ENCODE results near the gene ERP27. TPM values are rescaled to one million over a fixed set of nuclear protein-coding genes. Genes with fewer than 3 reads are reported as not detected.

The ERP27 gene
- total RNA-seq, 4 donors from 2014 or later, result 0.47 to 3.5 (median 1.6) TPM

- TF ChIP-seq, protein P1, sequence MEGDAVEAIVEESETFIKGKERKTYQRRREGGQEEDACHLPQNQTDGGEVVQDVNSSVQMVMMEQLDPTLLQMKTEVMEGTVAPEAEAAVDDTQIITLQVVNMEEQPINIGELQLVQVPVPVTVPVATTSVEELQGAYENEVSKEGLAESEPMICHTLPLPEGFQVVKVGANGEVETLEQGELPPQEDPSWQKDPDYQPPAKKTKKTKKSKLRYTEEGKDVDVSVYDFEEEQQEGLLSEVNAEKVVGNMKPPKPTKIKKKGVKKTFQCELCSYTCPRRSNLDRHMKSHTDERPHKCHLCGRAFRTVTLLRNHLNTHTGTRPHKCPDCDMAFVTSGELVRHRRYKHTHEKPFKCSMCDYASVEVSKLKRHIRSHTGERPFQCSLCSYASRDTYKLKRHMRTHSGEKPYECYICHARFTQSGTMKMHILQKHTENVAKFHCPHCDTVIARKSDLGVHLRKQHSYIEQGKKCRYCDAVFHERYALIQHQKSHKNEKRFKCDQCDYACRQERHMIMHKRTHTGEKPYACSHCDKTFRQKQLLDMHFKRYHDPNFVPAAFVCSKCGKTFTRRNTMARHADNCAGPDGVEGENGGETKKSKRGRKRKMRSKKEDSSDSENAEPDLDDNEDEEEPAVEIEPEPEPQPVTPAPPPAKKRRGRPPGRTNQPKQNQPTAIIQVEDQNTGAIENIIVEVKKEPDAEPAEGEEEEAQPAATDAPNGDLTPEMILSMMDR (IDR thresholded peaks at IDR 0.05), result no peak
- TF ChIP-seq POLR2A (IDR thresholded peaks at IDR 0.05), result no peak
- 90 to 98% methylated on average over 2 of the region's 2 CpGs for WGBS, 2 donors
- DNase-seq (ENCODE audit: low spot score in 2 of 2), result no peak
- no peak within 1 kb of the TSS for H3K4me3 ChIP-seq (ENCODE audit: low read depth, poor library complexity, severe bottlenecking)
- intact Hi-C loops (cut with DNase I; ENCODE audit: low total_unique reads), result no loop called here
Measured at GRCh38 chr12:14972816-14973215, 34.5 kb upstream of the ERP27 start, which contains the start of gene PDE6H. Gene PDE6H, plus strand, starts transcription at chr12:14973042. Its CDS starts 4,971 bp downstream, at chr12:14978013.

DNA sequence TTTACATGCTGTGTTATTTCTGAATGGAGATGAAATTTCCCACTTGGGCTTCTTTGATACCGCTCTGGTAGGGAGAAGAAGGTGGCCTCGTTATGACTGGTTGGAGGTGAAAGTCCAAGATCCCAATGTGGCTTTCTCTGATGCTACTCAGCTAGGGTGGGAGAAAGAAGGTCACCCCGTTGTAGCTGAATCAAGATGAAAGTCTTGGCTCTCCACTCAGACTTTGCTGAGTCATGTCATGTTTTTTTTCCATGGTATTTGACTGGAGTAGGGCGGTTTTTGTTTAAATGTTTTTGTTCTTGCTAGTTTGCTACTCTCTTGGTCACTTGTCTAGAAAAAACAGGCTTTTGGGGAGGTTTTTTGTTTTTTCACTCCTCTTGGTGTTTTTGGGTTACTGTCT lies 32.1 kb upstream of the ERP27 start:
- no peak overlapping the region for H3K4me3 ChIP-seq (ENCODE audit: low read depth, poor library complexity, severe bottlenecking)
- intact Hi-C loops (cut with DNase I; ENCODE audit: low total_unique reads), result no loop called here
- TF ChIP-seq, protein P1 (IDR thresholded peaks at IDR 0.05), result no peak
- TF ChIP-seq POLR2A (IDR thresholded peaks at IDR 0.05), result no peak
- WGBS, 2 donors, result 57 to 76% methylated on average over 4 of the region's 4 CpGs
- no peak for DNase-seq (ENCODE audit: low spot score in 2 of 2)

DNA sequence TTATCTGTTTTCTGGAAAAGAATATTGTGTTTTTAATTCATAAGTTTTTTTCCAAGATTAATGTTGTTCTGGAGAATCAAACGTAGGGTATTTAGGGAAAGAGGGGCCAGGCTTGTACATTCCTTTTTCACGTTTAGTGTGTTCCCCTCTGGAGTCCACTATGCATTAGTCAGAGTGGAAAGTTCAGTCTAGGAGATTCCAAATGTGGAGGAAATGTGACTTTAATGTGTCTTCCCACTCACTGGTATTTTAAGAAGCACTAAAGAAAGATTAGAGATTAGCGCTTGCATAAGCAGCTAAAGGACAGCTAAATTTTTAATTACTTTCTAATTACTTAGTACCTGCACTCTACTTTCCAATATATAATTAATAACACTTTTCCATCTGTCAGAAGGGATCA lies 30.1 kb upstream of the ERP27 start:
- no peak for TF ChIP-seq POLR2A (IDR thresholded peaks at IDR 0.05)
- TF ChIP-seq, protein P1 (IDR thresholded peaks at IDR 0.05), result no peak
- DNase-seq (ENCODE audit: low spot score in 2 of 2), result no peak
- intact Hi-C loops (cut with DNase I; ENCODE audit: low total_unique reads), result no loop called here
- no peak overlapping the region for H3K4me3 ChIP-seq (ENCODE audit: low read depth, poor library complexity, severe bottlenecking)
- 64 to 67% methylated on average over 3 of the region's 3 CpGs for WGBS, 2 donors

DNA sequence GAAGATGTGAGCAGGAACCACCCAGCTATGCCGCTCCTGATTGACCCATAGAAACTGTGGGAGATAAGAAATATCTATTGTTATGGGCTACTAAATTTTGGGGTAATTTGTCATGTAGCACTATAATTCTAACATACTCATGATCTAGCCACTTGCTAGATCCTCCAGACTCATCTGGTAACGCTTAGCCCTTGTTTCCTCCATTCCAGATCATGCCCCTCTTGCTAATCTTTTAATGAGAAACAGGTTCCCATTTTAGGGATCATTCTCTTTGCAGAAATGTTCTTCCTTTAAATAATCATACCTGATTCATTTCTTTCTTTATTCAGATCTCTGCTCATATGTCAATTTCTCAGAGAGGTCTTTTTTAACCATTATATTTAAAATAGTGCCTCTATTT lies 26.9 kb upstream of the ERP27 start:
- DNase-seq (ENCODE audit: low spot score in 2 of 2), result no peak
- no peak overlapping the region for H3K4me3 ChIP-seq (ENCODE audit: low read depth, poor library complexity, severe bottlenecking)
- WGBS, 2 donors, result 74 to 79% methylated on average over 2 of the region's 2 CpGs
- intact Hi-C loops (cut with DNase I; ENCODE audit: low total_unique reads), result no loop called here
- TF ChIP-seq, protein P1 (IDR thresholded peaks at IDR 0.05), result no peak
- TF ChIP-seq POLR2A (IDR thresholded peaks at IDR 0.05), result no peak

GRCh38 chr12:14964406-14964805 lies 26.1 kb upstream of the ERP27 start:
- no peak overlapping the region for H3K4me3 ChIP-seq (ENCODE audit: low read depth, poor library complexity, severe bottlenecking)
- TF ChIP-seq POLR2A (IDR thresholded peaks at IDR 0.05), result no peak
- TF ChIP-seq, protein P1 (IDR thresholded peaks at IDR 0.05), result no peak
- intact Hi-C loops (cut with DNase I; ENCODE audit: low total_unique reads), result no loop called here
- 41 to 67% methylated on average over 2 of the region's 2 CpGs for WGBS, 2 donors
- DNase-seq (ENCODE audit: low spot score in 2 of 2), result no peak

- intact Hi-C loops (cut with DNase I; ENCODE audit: low total_unique reads), result no loop called here
- no peak overlapping the region for H3K4me3 ChIP-seq (ENCODE audit: low read depth, poor library complexity, severe bottlenecking)
- TF ChIP-seq, protein P1 (IDR thresholded peaks at IDR 0.05), result no peak
- no peak for TF ChIP-seq POLR2A (IDR thresholded peaks at IDR 0.05)
- WGBS, 2 donors, result 90 to 91% methylated on average over 7 of the region's 7 CpGs
- DNase-seq (ENCODE audit: low spot score in 2 of 2), result no peak
Measured at GRCh38 chr12:14963520-14963919, 25.2 kb upstream of the ERP27 start.
